GM12878 (cell line): ENCODE data around the gene RGL4. TPM values are rescaled to one million over a fixed set of nuclear protein-coding genes. Genes with fewer than 3 reads are reported as not detected.

Experiments used
- BCLAF1 ChIP-seq: fragments of 450-650 bp; IDR thresholded peaks from 2 replicates; pipeline ENCODE4 v1.6.1; 2017; ENCODE audit warnings: antibody characterized with exemption, mild to moderate bottlenecking, moderate library complexity
- KDM1A ChIP-seq: fragments of 200-600 bp; sonication (generic); IDR thresholded peaks from 2 replicates; pipeline ENCODE4 v1.6.1; 2016; ENCODE audit warnings: borderline replicate concordance
- LARP7 ChIP-seq: fragments of 450-650 bp; IDR thresholded peaks from 2 replicates; pipeline ENCODE4 v1.6.1; 2017; ENCODE audit warnings: mild to moderate bottlenecking
- NFIC ChIP-seq: IDR thresholded peaks from 2 replicates; pipeline ENCODE4 v1.6.1; 2012; ENCODE audit warnings: low read depth, mild to moderate bottlenecking, inconsistent platforms, low read length, moderate library complexity
- SPI1 ChIP-seq: IDR thresholded peaks from 2 replicates; pipeline ENCODE4 v1.6.1; 2011; ENCODE audit warnings: low read depth, mild to moderate bottlenecking, low read length, moderate library complexity, borderline replicate concordance; ENCODE audit not compliant: insufficient read depth
- TCF7 ChIP-seq: IDR thresholded peaks from 2 replicates; pipeline ENCODE4 v1.6.1; 2014; ENCODE audit warnings: antibody characterized with exemption, borderline replicate concordance
- ZNF24 ChIP-seq: fragments of 450-650 bp; IDR thresholded peaks from 2 replicates; pipeline ENCODE4 v1.6.1; 2017; ENCODE audit warnings: antibody characterized with exemption, mild to moderate bottlenecking
- polyA plus RNA-seq, 11 experiments: library from polyadenylated mRNA; depleted of rRNA in 4 of 11; unstranded in 6 of 11; stranded (reverse) in 5 of 11; fragments of >200 nt; fragmentation: Nextera tagmentation in 4 of 11; fragmentation: Illumina TruSeq in 1 of 11; extraction: Ambion mirVana in 4 of 11; extraction: Trizol in 1 of 11; gene quantifications; 1 replicate in 1 of 11; 2 replicates in 10 of 11; pipeline versions ENCODE4 v1.2.1 to v1.2.3, GENCODE V29; 2011 to 2016; ENCODE audit warnings: inconsistent platforms in 2 of 11, missing spikeins in 2 of 11, low read depth in 1 of 11
- total RNA-seq, 4 experiments: library from RNA; depleted of rRNA in 3 of 4; stranded (reverse); fragments of >200 nt in 3 of 4; fragmentation: Illumina TruSeq in 1 of 4; extraction: Trizol in 1 of 4; gene quantifications; 2 replicates each; pipeline versions ENCODE4 v1.2.1 to v1.2.3, GENCODE V29; 2013 to 2021
- TF ChIP-seq, protein P1 (sequence below): fragments of 450-650 bp; IDR thresholded peaks from 2 replicates; pipeline ENCODE4 v1.6.1; 2017; ENCODE audit warnings: mild to moderate bottlenecking, moderate library complexity
- TF ChIP-seq, protein P2 (sequence below): fragments of 450-650 bp; IDR thresholded peaks from 2 replicates; pipeline ENCODE4 v1.6.1; 2018; ENCODE audit warnings: mild to moderate bottlenecking, low read depth, moderate library complexity; ENCODE audit not compliant: partially characterized antibody

The RGL4 gene
- total and polyA plus RNA-seq, 10 of the 15 experiments (the other 5 are each of a cell fraction or from before 2014, with no cell fraction given) = 1.4 to 9.0 (median 2.0) TPM; not detected in 1

DNA sequence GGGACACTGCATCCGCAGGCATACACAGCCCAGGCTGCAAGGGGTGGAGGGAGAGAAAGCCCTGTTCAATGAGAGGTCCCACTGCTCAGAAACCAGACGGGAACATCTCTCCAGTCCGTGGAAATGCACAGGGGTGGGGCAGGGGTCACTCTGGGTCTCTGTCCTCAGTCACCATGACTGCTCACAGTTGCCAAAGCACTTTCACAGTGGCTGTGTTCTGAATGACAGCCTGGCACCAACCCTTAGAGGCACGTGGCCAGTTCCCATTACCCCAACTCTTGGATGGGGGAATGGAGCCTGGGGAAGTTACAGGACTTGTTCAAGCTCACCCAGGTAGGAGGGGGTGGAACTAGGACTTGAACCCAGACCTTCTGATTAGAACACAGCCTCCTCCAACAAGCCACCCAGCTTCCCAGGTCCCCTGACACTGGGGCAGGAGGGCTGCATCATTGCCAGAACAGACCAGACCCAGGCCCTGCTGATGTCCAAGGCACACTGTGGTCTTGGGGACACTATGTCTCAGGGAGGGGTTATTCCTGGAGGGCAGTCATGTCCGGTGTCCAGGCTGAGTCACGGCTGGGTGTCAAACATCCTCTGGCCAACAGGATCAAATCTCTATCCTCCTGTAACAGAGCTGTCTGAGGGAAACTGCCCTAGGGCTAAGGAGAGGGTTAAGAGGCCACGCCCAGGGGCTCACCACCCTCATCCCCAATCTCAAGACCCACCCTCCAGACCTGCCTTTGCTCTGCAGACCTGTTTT is 51.9 kb downstream of the RGL4 start (continued):
- TF ChIP-seq, protein P1, sequence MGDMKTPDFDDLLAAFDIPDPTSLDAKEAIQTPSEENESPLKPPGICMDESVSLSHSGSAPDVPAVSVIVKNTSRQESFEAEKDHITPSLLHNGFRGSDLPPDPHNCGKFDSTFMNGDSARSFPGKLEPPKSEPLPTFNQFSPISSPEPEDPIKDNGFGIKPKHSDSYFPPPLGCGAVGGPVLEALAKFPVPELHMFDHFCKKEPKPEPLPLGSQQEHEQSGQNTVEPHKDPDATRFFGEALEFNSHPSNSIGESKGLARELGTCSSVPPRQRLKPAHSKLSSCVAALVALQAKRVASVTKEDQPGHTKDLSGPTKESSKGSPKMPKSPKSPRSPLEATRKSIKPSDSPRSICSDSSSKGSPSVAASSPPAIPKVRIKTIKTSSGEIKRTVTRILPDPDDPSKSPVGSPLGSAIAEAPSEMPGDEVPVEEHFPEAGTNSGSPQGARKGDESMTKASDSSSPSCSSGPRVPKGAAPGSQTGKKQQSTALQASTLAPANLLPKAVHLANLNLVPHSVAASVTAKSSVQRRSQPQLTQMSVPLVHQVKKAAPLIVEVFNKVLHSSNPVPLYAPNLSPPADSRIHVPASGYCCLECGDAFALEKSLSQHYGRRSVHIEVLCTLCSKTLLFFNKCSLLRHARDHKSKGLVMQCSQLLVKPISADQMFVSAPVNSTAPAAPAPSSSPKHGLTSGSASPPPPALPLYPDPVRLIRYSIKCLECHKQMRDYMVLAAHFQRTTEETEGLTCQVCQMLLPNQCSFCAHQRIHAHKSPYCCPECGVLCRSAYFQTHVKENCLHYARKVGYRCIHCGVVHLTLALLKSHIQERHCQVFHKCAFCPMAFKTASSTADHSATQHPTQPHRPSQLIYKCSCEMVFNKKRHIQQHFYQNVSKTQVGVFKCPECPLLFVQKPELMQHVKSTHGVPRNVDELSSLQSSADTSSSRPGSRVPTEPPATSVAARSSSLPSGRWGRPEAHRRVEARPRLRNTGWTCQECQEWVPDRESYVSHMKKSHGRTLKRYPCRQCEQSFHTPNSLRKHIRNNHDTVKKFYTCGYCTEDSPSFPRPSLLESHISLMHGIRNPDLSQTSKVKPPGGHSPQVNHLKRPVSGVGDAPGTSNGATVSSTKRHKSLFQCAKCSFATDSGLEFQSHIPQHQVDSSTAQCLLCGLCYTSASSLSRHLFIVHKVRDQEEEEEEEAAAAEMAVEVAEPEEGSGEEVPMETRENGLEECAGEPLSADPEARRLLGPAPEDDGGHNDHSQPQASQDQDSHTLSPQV = peak; percentile 98
- TF ChIP-seq ZNF24 (peak; percentile 93), BCLAF1 (no peak), SPI1 (no peak), NFIC (no peak), TCF7 (no peak), KDM1A (no peak), LARP7 (no peak)
- TF ChIP-seq, protein P2, sequence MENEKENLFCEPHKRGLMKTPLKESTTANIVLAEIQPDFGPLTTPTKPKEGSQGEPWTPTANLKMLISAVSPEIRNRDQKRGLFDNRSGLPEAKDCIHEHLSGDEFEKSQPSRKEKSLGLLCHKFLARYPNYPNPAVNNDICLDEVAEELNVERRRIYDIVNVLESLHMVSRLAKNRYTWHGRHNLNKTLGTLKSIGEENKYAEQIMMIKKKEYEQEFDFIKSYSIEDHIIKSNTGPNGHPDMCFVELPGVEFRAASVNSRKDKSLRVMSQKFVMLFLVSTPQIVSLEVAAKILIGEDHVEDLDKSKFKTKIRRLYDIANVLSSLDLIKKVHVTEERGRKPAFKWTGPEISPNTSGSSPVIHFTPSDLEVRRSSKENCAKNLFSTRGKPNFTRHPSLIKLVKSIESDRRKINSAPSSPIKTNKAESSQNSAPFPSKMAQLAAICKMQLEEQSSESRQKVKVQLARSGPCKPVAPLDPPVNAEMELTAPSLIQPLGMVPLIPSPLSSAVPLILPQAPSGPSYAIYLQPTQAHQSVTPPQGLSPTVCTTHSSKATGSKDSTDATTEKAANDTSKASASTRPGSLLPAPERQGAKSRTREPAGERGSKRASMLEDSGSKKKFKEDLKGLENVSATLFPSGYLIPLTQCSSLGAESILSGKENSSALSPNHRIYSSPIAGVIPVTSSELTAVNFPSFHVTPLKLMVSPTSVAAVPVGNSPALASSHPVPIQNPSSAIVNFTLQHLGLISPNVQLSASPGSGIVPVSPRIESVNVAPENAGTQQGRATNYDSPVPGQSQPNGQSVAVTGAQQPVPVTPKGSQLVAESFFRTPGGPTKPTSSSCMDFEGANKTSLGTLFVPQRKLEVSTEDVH = no peak
